ENCODE data around the gene UNC45A.
"Not testable (repeated sequence)": the region's sequence is repeated elsewhere in the genome, so short reads cannot be mapped to it uniquely, and the experiment has no call there.

UNC45A gene

DNA sequence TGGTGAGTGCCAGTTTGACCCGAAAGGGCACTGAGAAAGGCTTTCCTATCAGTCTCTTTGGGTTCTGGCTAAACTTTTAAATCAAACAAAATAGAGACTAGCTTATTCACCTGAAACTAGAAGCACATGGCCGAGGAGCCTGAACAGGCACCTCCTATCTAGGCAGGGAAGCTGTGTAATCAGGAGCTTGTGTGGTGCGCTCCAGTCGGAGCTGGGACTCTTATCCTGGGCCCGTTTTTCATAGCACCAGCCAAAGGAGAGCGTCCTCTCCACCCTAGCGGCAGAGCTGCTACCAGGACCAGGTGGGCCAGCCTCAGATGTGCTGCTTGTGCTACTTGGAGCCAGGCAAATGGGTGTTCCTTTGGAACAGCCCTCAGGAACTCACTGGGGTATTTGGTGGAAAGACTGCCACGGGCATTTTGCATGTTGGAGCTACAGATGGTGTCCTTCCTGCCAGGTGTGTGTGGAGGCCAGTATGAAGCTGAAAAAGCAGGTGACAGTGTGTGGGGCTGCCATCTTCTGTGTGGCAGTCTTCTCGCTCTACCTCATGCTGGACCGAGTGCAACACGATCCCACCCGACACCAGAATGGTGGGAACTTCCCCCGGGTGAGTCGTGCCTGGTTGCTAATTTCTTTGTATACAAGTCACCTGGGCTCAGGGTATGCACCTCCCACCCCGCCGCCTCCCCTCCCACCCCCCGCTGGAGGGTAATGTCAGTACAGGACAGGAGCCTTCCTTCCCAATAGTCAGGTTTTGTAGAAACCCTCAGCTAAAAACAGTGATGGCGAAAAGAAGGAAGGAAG is 31.1 kb upstream of the UNC45A start:
- no peak for DNase-seq

DNA sequence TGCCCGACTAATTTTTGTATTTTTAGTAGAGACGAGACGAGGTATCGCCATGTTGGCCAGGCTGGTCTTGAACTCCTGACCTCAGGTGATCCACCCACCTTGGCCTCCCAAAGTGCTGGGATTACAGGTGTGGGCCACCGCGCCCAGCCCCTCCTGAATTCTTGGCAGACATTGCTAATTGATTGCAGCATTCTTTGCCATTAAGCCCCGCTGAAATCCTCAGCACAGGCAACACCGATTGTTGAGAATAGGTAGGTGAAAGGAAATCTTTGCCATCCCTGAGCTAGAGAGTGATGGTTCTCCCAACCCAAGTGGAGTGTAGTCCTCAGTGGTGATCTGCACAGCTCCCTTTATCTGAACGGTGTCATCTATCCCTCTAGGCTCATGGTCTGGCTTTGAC is 30.3 kb upstream of the UNC45A start:
- no peak for DNase-seq

DNA sequence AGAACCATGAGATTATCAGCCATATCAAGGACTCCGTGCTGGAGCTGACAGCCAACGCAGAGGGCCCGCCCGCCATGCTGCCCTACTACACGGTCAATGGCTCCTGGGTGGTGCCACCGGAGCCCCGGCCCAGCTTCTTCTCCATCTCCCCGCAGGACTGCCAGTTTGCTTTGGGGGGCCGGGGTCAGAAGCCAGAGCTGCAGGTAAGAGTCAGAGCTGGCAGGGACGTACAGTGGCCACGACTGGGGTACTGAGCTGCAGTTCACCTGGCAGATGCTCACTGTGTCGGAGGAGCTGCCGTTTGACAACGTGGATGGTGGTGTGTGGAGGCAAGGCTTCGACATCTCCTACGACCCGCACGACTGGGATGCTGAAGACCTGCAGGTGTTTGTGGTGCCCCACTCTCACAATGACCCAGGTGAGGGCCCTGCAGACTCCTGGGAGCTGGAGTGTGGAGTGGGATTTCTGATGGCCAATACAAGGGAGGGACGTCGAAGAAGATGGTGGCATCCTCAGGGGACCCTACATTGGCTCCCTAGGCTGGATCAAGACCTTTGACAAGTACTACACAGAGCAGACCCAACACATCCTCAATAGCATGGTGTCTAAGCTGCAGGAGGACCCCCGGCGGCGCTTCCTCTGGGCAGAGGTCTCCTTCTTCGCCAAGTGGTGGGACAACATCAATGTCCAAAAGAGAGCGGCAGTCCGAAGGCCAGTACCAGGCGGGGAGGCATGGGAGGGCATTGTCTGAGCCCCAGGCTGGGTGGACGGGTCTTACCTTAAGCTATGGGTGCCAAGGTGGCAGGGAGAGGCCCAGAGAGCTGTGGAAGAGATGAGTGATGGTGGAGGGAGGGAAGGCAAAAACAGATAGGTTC is 29.5 kb upstream of the UNC45A start:
- DNase-seq = no peak

DNA sequence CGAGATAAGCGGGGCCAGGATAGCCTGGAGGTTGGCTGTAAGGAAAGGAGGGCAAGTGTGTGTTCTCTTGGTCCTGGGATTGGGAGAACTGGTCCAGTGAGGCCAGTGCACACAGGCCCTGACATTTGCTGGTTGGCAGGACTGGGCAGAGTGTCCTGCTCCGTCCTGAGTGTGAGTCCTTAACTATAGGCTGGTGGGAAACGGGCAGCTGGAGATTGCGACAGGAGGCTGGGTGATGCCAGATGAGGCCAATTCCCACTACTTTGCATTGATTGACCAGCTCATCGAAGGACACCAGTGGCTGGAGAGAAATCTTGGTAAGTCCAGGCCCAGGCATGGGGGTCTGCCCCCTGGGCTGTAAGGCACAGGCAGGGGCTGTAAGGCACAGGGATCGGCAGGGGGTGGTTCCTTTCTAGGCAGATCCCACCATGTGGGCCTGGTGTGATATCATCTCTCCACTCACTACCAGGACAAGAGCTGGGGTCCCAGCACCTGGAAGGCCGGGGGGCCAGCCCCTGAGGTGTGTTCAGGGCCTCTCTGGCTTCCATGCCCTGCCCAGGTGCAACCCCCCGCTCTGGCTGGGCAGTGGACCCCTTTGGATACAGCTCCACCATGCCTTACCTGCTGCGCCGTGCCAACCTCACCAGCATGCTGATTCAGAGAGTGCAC is 28.8 kb upstream of the UNC45A start:
- DNase-seq = no peak

DNA sequence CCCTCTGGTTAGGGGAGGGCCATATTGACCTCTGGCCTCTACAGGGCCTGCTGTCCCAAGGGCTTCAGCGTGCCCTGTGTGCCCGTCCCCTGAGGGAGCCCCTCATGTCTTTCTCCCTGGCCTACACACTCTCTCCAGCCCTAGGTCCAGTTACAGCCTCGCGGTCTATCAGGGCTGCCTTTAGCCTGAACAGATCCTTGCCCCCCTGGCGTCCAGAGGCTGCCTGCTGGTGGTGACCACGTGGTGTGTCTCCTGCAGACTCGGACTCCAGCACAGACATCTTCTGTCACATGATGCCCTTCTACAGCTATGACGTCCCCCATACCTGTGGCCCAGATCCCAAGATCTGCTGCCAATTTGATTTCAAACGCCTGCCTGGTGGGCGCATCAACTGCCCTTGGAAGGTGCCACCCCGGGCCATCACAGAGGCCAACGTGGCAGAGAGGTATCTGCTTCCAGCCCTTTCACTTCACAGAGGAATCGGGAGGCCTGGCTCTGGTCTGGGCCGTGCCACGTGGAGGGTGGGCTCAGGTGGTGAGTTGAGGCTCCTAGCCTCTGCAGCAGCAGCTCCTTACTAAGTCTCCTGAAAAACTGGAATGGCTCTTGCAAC is 27.9 kb upstream of the UNC45A start:
- no peak for DNase-seq

DNA sequence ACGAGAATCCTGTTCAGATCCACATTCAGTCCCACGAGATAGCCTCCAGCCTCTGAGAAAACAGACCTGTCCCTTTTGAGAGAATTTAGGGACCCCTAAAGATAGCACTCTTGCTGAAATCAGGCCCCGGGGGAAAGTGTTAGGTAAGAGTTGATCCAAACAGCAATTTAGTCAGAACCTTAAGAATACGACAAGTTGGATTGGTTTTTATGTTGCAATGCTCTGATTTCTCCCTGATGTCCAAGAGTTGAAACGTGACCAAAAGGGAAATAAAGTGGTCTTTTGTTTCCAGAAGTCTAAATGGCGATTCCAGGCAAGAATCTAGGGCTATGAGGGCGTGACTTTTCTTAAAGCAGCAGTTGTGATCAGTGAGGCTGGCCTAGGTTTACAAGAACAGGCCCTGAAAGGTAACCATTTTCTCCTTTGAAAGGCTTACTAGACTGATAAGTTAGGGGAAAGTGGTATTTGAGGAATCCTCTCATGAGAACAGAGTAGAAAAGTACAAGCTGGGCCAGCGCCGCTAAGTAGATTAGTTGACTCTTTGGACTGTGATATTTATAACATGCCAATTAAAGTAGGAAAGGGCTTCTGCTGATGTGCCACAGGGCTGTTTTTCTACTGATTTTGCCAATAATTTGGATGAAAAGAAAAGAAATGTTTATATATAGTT is 27.1 kb upstream of the UNC45A start:
- no peak for DNase-seq

DNA sequence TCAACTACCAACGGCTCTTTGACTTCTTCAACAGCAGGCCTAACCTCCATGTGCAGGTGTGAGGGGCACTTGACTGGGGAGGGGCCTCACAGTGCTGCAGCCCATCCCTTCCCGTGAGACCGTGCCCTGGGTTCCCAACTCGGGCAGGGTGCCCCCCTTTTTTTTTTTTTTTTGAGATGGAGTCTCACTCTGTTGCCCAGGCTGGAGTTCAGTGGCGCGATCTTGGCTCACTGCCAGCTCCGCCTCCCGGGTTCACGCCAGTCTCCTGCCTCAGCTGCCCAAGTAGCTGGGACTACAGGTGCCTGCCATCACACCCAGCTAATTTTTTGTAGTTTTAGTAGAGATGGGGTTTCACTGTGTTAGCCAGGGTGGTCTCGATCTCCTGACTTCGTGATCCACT is 25.6 kb upstream of the UNC45A start:
- not testable (repeated sequence) for DNase-seq

DNA sequence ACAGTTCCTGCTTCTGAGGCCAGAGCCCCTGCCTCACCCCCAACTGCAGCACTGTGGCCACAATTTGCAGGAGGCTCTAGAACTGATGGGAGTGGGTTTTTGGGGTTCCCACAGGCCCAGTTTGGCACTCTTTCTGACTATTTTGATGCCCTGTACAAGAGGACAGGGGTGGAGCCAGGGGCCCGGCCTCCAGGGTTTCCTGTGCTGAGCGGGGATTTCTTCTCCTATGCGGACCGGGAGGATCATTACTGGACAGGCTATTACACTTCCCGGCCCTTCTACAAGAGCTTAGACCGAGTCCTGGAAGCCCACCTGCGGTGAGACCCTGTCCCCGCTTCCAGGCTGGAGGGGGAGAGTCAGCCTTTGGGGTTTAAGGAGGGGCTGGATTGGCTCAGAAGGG is 25.1 kb upstream of the UNC45A start:
- DNase-seq = no peak

DNA sequence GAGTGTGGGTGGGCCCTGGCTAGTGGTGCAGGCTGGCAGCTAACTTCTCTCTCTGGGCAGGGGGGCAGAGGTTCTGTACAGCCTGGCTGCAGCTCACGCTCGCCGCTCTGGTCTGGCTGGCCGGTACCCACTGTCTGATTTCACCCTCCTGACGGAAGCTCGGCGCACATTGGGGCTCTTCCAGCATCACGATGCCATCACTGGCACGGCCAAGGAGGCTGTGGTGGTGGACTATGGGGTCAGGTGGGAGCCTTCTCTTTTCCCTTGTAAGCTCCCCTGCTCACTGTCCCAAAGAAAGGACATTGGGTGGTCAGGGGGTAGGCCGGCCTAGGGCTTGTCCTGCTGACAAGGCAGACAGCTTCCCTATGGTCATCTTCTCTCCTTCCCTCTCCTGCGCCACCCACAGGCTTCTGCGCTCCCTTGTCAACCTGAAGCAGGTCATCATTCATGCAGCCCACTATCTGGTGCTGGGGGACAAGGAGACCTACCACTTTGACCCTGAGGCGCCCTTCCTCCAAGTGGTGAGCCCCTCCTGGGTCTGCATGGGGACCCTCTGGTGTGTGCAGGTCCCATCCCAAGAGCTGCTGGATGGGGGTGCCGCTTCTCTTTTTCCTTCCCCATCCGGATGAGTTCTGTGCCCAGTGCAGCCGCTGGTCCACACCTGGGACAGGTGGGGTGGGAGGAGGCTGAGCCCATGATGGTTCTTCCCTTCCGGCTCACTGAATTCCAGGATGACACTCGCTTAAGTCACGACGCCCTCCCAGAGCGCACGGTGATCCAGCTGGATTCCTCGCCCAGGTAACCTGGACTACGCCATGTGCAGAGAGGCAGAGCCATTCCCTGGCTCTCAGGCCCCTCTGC is 24.4 kb upstream of the UNC45A start:
- DNase-seq = no peak

DNA sequence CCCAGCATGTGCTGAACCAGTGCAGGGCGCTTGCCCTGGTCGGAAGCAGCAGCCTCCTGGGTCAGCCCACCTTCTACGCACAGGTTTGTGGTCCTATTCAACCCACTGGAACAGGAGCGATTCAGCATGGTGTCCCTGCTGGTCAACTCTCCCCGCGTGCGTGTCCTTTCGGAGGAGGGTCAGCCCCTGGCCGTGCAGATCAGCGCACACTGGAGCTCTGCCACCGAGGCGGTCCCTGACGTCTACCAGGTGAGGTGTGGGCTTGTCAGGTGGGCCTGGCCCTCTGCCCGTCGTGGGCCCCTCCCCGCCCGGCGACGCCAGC is 23.8 kb upstream of the UNC45A start:
- DNase-seq = no peak

DNA sequence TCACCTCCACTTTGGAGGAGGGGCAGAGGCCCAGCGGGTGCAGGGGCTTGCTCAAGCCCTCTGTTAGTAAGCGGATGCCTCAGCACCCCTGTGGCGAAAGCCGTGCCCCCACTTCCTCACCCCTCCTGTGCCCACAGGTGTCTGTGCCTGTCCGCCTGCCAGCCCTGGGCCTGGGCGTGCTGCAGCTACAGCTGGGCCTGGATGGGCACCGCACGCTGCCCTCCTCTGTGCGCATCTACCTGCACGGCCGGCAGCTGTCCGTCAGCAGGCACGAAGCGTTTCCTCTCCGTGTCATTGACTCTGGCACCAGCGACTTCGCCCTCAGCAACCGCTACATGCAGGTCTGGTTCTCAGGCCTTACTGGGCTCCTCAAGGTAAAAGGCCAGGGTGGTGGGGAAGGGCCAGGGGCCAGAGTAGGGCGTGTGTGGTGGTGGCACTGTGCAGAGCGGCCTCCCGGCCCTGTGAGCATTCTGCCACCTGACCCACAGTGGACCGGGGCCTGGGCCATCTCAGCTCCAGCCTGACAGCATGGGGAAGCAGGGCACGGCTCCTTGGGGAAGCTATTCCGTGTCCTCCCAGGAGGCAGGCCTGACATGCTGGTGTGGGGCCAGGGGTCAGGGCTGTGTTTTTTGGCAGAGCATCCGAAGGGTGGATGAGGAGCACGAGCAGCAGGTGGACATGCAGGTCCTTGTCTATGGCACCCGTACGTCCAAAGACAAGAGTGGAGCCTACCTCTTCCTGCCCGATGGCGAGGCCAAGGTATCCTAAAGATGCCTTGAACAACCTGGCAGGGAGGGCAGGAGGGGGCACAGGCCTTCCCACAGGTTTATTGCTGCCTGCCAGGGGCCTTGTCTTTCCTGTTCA is 22.9 kb upstream of the UNC45A start:
- no peak for DNase-seq

DNA sequence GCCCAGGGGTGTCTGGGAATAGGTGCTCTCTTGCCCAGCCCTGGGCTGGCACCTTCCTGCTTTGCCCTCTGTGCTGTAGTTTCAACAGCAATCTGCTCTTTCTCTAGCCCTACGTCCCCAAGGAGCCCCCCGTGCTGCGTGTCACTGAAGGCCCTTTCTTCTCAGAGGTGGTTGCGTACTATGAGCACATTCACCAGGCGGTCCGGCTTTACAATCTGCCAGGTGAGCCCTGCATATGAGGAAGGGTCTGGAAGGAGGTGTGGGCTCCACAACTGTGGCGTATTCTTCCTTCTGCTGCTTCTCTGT is 22.4 kb upstream of the UNC45A start:
- no peak for DNase-seq

DNA sequence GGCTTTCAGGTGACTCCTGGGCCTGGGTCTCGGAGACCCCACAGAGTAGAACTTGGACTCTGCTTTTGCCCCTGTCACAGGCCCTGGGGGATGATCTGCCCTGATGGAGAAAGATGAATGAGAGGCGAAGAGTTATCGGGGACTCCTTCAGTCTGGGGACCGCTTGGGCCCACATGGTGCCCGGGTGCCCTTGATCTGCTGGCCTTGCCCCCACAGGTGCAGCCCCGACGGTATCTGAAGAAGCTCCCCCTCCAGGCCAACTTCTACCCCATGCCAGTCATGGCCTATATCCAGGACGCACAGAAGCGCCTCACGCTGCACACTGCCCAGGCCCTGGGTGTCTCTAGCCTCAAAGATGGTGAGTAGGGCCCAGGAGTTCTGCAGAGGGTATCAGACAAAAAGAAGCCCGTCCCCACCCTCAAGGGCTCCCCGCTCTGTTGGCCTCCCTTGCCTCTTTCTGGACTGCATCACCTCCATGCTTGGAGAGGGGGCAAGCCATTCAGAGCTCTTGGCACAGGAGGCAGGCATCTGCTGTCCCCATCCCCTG is 21.6 kb upstream of the UNC45A start:
- no peak for DNase-seq

DNA sequence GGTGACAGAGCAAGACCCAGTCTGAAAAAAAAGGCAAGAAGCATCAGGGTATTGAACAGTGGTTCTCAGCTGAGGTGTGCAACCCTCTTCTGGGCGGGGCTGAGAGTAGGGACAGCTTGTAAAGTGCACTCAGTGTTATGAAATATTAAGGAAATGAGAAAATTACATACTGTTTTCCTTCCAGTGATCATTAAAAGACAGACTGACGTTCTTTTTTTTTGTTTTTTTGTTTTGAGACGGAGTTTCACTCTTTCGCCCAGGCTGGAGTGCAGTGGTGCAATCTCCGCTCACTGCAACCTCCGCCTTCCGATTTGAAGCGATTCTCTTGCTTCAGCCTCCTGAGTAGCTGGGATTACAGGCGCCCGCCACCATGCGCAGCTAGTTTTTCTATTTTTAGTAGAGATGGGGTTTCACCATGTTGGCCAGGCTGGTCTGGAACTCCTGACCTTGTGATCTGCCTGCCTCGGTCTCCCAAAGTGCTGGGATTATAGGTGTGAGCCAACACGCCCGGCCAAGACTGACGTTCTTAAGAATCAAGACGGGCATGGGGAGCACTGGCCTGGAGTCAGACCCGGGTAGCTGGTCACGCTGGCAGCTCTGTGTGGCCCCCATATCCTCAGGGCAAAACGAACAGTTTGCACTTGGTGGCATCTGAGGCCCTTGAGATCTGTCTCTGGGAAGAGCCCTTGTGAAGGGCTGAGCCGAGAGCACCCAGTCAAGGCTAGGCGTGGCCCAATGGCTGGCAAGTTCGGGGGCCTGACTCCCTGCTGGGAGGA is 20.6 kb upstream of the UNC45A start:
- DNase-seq = no peak

DNA sequence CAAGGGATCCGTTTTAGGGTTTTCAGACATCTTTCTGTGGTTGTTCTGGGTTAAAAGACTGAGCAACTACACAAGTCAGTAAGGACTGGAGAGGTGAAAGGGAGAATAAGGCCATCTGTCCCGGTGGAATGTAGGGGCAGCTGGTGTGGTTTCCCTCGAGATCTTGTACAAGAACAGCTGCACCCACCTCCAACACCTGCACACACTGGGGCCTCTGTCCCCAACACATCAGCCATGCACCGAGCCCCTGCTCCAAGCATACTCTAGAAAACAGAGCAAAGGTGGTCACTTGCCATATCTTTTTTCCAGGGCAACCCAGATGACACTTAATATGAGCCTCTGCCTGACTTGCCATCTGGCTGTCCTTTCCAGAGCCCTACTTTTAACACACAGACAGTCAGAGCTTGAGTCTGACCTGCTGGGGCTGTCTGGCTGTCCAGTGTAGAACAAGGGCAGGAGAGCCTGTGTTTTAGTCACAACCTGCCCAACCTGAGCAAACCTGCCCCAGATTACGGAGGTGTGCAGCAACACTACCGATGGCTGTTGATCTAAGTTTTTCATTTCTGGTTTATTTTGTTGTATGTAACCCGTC is 19.8 kb upstream of the UNC45A start:
- no peak for DNase-seq

DNA sequence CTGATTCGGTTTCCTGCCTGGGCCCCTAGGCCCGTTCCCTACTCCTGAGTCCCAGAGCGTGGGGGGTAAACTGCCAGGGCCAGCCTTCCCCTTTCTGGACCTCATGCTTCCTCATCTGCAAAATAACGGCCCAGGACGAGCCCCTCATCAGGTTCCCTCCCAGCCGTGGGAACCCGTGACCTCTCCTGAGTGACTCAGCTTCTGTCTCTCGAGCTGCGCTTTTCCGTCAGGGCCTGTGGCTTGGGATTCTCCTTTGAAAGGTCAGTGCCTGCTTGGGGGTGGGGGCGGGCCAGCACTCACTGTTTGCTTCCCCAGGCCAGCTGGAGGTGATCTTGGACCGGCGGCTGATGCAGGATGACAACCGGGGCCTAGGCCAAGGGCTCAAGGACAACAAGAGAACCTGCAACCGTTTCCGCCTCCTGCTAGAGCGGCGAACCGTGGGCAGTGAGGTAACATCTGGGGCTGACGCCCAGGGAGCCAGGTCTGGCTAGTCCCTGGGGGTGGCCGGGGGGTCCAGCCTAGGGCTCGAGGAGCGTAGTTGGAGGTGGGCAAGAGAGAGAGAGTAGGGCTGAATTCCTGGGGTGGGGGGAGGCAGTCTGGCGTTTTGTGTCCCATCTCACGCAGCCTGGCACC is 19.2 kb upstream of the UNC45A start:
- DNase-seq = no peak

DNA sequence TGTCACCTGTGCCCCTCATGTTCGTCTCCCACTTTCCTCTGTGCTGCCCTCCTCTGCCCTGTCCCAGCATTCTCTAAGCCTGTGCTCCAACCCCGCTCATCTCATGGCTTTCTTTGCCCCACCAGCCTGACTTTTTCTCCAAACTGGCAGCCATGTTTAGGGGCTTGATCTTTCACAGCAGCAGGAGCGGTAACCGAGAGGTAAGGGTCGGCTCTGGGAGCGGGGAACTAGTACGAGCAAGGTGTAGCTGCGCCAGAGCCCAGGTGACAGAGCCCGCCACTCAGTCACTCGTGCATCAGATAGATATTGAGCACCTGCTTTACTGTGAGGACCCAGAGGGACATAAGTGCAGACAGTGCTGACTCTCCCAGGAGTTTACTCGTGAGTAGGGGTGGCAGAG is 18.6 kb upstream of the UNC45A start:
- DNase-seq = no peak

DNA sequence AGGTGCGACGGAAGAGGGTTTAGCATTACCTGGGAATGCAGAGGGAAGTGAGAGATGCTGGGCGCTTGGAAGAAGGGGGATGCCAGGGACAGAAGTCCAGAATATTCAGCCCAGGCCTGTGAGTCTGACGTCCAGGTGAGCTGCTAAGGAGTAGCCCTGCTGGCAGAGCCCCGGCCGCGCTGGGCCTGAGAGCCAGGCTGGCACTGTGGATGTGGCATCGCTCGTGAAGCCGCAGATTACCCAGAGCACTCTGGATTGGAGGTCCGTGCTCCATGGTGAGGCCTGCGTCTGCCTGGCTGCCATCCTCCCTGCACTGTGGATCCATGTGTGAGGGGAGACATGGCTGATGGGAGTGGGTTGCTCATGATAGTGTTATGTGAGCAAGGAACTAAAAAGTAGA is 17.5 kb upstream of the UNC45A start:
- DNase-seq = no peak

All from kidney glomerular epithelial cell (primary cell).